ENCODE measurements around the gene HMCES. TPM values are rescaled to one million over a fixed set of nuclear protein-coding genes. Genes with fewer than 3 reads are reported as not detected.

Gene HMCES
- total and polyA plus RNA-seq, 2 of the 13 experiments (the other 11 are each of a cell fraction or from before 2014, with no cell fraction given), result 16.1 to 37.5 TPM

GRCh38 chr3:129291236-129291886, 12.7 kb downstream of the HMCES start (continued):
- TF ChIP-seq ZNF407 (CRISPR knock-in tag; IDR thresholded peaks at IDR 0.05; ENCODE audit: not compliant biosample characterization), result no peak
- no peak for TF ChIP-seq BRF2 (CRISPR knock-in tag; IDR thresholded peaks at IDR 0.05)
- no peak for TF ChIP-seq JDP2 (CRISPR knock-in tag; IDR thresholded peaks at IDR 0.05; ENCODE audit: borderline replicate concordance)
- TF ChIP-seq REPIN1 (CRISPR knock-in tag; IDR thresholded peaks at IDR 0.05; ENCODE audit: borderline replicate concordance, low read depth), result no peak
